Activated CD4-positive, alpha-beta T cell treated with anti-CD3 and anti-CD28 coated beads for 36 hours (primary cell): ENCODE measurements around the gene CDC42BPG. TPM values are rescaled to one million over a fixed set of nuclear protein-coding genes. Genes with fewer than 3 reads are reported as not detected.

ENCODE experiments used
- ATAC-seq: fragments of 200-7000 bp; cut with Tn5 transposase; one replicate; pipeline ENCODE4 v1.10.0; 2021; ENCODE audit warnings: mild to moderate bottlenecking, moderate library complexity
- CTCF ChIA-PET: fragments of 350-600 bp; sonication (Branson Sonifier 250); formaldehyde crosslinking; loops from one replicate; lab custom pipeline; 2021; ENCODE audit warnings: antibody characterized with exemption; lab: Charles Lee
- POLR2A ChIA-PET: fragments of 350-600 bp; sonication (Branson Sonifier 250); formaldehyde crosslinking; loops from one replicate; lab custom pipeline; 2021; ENCODE audit warnings: antibody characterized with exemption, inconsistent platforms; lab: Charles Lee
- DNase-seq: peaks from one replicate; pipeline ENCODE4 v3.0.0-alpha.2; 2020
- H3K27ac Mint-ChIP-seq: one replicate; pipeline ENCODE4 v1.8.0; 2021; ENCODE audit warnings: mixed read lengths
- H3K27me3 Mint-ChIP-seq: one replicate; pipeline ENCODE4 v1.8.0; 2021; ENCODE audit warnings: mixed read lengths
- H3K36me3 Mint-ChIP-seq: one replicate; pipeline ENCODE4 v1.8.0; 2021; ENCODE audit warnings: low read depth, mixed read lengths
- H3K4me1 Mint-ChIP-seq: one replicate; pipeline ENCODE4 v1.8.0; 2021; ENCODE audit warnings: mixed read lengths
- H3K4me3 Mint-ChIP-seq: one replicate; pipeline ENCODE4 v1.8.0; 2021; ENCODE audit warnings: mild to moderate bottlenecking, moderate library complexity, mixed read lengths
- H3K9me3 Mint-ChIP-seq: one replicate; pipeline ENCODE4 v1.8.0; 2021; ENCODE audit warnings: low read depth, mixed read lengths
- intact Hi-C, 2 experiments: fragments of 100-400 bp; cut with DNase I in 1 of 2; cut with micrococcal nuclease in 1 of 2; formaldehyde crosslinking; loops; one replicate each; pipeline versions ENCODE4 v1.14.2 to v1.15.1; 2022 to 2024; cut with DNase I, micrococcal nuclease
- total RNA-seq, 2 experiments: library from RNA; stranded (reverse); gene quantifications; one replicate each; pipeline ENCODE4 v1.2.3, GENCODE V29; 2021

The CDC42BPG gene
- total RNA-seq, result under 1 TPM; 0.28 to 0.39 TPM

DNA sequence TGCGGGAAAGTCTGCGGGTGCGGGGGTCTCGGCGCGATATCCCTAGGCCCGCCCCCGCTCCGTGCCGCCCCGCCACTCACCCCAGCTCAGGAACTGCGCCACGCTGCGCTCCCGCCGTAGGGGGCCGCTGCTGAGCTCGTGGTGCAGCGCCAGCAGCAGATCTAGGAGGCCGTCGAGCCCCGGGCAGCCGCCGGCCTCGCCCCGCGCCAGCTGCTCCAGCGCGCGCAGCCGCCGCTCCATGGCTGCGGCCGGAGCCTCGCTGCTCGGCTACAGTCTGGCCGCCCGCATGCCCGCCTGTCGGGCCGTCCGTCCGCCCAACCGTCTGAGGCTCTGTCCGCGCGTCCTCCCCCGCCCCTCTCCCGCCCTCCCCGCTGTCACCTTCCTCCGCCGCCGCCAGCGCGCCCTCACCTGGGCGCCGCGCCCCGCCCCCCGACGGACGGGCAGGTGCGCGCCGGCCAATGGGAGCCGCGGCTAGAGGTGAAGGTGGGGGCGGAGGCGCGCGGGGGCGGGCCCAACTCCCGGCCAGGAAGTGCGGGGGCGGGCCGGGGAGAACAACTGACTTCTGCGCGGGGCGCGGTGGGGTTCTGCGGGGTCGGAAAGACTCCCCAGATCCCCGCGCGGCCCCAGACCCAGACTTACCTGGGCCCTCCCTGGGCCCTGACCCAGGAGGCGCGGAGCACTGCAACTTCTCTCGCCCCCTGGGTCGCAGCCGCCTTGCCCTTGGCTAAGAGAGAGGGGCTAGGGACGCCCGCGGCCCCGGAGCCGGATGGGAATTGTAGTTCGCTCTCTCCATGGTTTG lies at the start of gene CDC42BPG:
CDC42BPG (minus strand) TSS at position 324 of the 799 bp plus-strand sequence; CDS start at position 240, 84 bp downstream.
- peak within 1 kb of the TSS; percentile 23 for H3K27ac Mint-ChIP-seq
- H3K9me3 Mint-ChIP-seq, result no peaks in the 10 kb centered on the region
- H3K36me3 Mint-ChIP-seq, result no peaks in the 10 kb centered on the region
- peaks cover 32% of the 10 kb centered on the region for H3K4me1 Mint-ChIP-seq
- ATAC-seq, result peak; percentile 76
- H3K27me3 Mint-ChIP-seq, result no peaks in the 10 kb centered on the region
- intact Hi-C loops, result loop anchor here in 1 of 2 experiments (5.0 kb wide), 1 partner anchor 168 kb away; the partner anchor contains the start of gene ARL2
- H3K4me3 Mint-ChIP-seq, result peak within 1 kb of the TSS; percentile 57
- ChIA-PET CTCF (interaction anchor here (0.6 to 15.7 kb wide), 14 partner anchors 13 to 250 kb away, joined by 3 to 377 read pairs (median 4); partner anchors contain the start of genes ARL2 and MEN1), POLR2A (interaction anchor here (0.5 to 1.1 kb wide), 2 partner anchors 41 to 961 kb away, joined by 3 to 4 read pairs; no protein-coding TSS in a partner anchor)
- DNase-seq, result peak; percentile 83

DNA sequence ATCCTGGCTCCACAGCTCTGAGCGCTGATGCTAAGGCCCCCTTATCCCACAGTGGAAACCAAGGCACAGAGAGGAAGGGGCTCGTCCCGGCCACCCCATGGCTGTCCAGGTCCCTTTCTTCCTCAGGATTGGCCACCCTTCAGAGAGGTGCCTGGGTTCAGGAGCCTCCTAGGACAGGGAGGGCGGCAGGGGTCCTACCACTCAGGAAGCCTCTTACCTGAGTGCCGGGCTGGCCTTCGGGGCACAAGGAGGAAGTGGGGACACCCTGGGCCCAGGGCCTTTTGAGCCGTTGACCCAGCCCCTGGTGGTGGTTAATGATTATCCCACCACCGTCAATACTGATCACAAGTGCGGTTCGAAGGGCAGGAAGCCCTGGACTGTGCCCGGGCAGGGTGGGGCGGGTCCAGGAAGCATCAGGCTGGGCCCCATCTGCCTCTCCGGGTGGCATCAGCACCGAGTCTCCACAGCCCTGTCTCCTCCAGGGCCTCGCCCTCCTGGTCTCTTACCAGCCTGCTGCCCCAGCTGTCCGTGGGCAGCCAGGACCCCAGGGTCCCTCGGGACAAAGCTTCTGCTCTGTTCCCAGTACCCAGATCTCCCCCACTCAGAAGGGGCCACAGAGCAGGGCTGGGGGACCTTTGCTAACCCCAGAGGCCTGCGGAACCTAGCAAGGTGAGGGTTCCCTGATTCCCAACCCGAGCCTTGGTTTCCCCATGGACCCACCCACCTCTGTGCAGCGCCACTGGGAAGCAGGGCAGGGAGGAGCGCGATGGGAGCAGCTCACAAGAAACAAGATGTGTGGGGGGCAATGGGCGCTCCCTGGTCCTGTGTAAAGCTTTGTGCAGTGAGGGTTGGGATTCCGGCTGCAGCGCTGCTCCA lies 49.0 kb upstream of the CDC42BPG start:
- Mint-ChIP-seq H3K27ac (no peak overlapping the region), H3K4me3 (no peak overlapping the region), H3K36me3 (peaks cover 3% of the 10 kb centered on the region), H3K4me1 (peaks cover 2% of the 10 kb centered on the region), H3K27me3 (no peaks in the 10 kb centered on the region), H3K9me3 (no peaks in the 10 kb centered on the region)
- intact Hi-C loops, result loop anchor here (1.0 kb wide), 2 partner anchors 46 to 106 kb away; no protein-coding TSS in a partner anchor
- DNase-seq (no peak), ATAC-seq (no peak)
- CTCF ChIA-PET, result interaction anchor here (0.5 to 17.2 kb wide), 7 partner anchors 9 to 1672 kb away, joined by 3 to 377 read pairs (median 5); partner anchors contain the start of gene CDC42BPG
- POLR2A ChIA-PET, result no interaction called here

DNA sequence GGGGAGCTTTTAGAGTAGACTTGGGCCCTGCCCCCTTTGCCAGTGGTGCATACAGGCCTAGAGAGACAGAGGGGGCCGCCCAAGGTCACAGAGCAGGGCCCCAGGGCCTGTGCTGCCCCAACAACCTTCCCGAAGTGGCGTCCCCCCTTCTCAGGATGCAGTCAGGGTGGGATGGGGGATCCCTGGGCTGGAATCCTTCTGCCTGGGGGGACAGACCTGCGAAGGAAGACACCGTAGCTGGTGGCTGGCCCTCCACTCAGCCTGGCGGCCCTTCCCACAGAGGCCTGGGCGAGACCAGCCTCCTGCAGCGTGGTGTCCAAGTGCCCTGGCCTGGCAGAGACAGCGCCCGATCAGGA lies 48.4 kb upstream of the CDC42BPG start:
- H3K9me3 Mint-ChIP-seq, result no peaks in the 10 kb centered on the region
- ChIA-PET CTCF (interaction anchor here (0.6 to 17.2 kb wide), 4 partner anchors 19 to 43 kb away, joined by 4 to 377 read pairs (median 5); partner anchors contain the start of gene CDC42BPG), POLR2A (no interaction called here)
- intact Hi-C loops, result no loop called here
- peaks cover 3% of the 10 kb centered on the region for H3K36me3 Mint-ChIP-seq
- H3K27me3 Mint-ChIP-seq, result no peaks in the 10 kb centered on the region
- H3K4me1 Mint-ChIP-seq, result peaks cover 7% of the 10 kb centered on the region
- no peak for DNase-seq
- H3K4me3 Mint-ChIP-seq, result no peak overlapping the region
- H3K27ac Mint-ChIP-seq, result no peak overlapping the region
- ATAC-seq, result no peak

DNA sequence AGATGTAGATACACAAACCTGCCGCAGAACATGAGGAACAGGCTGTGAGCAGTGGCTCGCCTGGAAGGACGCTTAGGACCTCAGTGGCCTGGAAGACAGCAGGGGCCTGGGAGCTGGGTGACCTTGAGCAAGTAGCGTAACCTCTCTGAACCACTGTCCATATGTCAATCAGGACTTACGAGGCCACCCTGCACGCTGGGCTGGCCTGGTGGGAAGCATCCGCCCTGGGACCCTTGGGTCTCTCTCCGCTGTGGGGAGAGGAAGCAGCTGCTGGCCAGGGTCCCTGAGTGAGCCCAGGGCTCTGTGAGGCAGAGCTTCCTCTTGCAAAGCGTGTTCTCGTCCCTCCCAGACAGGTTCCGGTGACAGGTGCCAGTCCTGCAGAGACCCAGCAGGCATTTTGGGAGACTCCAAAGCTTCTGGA lies 48.0 kb upstream of the CDC42BPG start:
- intact Hi-C loops, result no loop called here
- ChIA-PET POLR2A (no interaction called here), CTCF (interaction anchor here (0.6 to 17.2 kb wide), 3 partner anchors 19 to 43 kb away, joined by 4 to 377 read pairs (median 4); partner anchors contain the start of gene CDC42BPG)
- no peaks in the 10 kb centered on the region for H3K9me3 Mint-ChIP-seq
- H3K4me1 Mint-ChIP-seq, result peaks cover 10% of the 10 kb centered on the region
- H3K36me3 Mint-ChIP-seq, result peaks cover 3% of the 10 kb centered on the region
- DNase-seq, result no peak
- H3K27ac Mint-ChIP-seq, result no peak overlapping the region
- no peak overlapping the region for H3K4me3 Mint-ChIP-seq
- ATAC-seq, result no peak
- no peaks in the 10 kb centered on the region for H3K27me3 Mint-ChIP-seq

DNA sequence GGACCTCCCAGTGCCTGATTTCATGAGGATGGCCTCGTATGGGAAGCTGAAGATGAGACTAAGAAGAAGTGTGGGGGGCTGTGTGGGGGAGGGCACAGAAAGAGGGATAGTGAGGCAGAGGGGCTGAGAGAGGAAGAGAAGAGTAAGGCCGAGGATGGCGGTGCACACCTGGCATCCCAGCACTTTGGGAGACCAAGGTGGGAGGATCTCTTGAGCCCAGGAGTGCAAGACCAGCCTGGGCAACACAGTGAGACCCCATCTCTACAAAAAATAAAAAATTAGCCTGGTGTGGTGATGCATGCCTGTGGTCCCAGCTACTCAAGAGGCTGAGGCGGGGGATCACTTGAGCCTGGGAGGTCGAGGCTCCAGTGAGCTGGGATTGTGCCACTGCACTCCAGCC lies 47.4 kb upstream of the CDC42BPG start:
- intact Hi-C loops, result no loop called here
- POLR2A ChIA-PET, result no interaction called here

GRCh38 chr11:64891215-64891848 lies 46.9 kb upstream of the CDC42BPG start:
- ATAC-seq (no peak), DNase-seq (no peak)
- H3K36me3 Mint-ChIP-seq, result peaks cover 3% of the 10 kb centered on the region
- H3K4me3 Mint-ChIP-seq, result no peak overlapping the region
- H3K27me3 Mint-ChIP-seq, result no peaks in the 10 kb centered on the region
- H3K9me3 Mint-ChIP-seq, result no peaks in the 10 kb centered on the region
- peaks cover 13% of the 10 kb centered on the region for H3K4me1 Mint-ChIP-seq
- H3K27ac Mint-ChIP-seq, result no peak overlapping the region
- POLR2A ChIA-PET, result no interaction called here
- intact Hi-C loops, result no loop called here
- CTCF ChIA-PET, result interaction anchor here (1.0 to 17.2 kb wide), 4 partner anchors 11 to 42 kb away, joined by 3 to 377 read pairs (median 4); partner anchors contain the start of gene CDC42BPG

More for the DNA sequence above, 47.4 kb upstream of the CDC42BPG start:
- no peak overlapping the region for H3K4me3 Mint-ChIP-seq
- no peak overlapping the region for H3K27ac Mint-ChIP-seq
- no peak for ATAC-seq
- H3K4me1 Mint-ChIP-seq, result peaks cover 13% of the 10 kb centered on the region
- CTCF ChIA-PET, result interaction anchor here (1.5 to 17.2 kb wide), 2 partner anchors 19 to 42 kb away, joined by 4 to 377 read pairs; partner anchors contain the start of gene CDC42BPG
- peaks cover 3% of the 10 kb centered on the region for H3K36me3 Mint-ChIP-seq
- no peaks in the 10 kb centered on the region for H3K9me3 Mint-ChIP-seq
- no peaks in the 10 kb centered on the region for H3K27me3 Mint-ChIP-seq
- no peak for DNase-seq

GRCh38 chr11:64890522-64890939 lies 46.1 kb upstream of the CDC42BPG start:
- Mint-ChIP-seq H3K27me3 (no peaks in the 10 kb centered on the region), H3K9me3 (no peaks in the 10 kb centered on the region), H3K27ac (no peak overlapping the region), H3K4me1 (peaks cover 20% of the 10 kb centered on the region), H3K4me3 (no peak overlapping the region), H3K36me3 (peaks cover 3% of the 10 kb centered on the region)
- intact Hi-C loops, result no loop called here
- DNase-seq, result no peak
- ChIA-PET CTCF (interaction anchor here (0.6 to 17.2 kb wide), 4 partner anchors 10 to 678 kb away, joined by 3 to 377 read pairs (median 4); partner anchors contain the start of gene CDC42BPG), POLR2A (no interaction called here)
- ATAC-seq, result no peak

DNA sequence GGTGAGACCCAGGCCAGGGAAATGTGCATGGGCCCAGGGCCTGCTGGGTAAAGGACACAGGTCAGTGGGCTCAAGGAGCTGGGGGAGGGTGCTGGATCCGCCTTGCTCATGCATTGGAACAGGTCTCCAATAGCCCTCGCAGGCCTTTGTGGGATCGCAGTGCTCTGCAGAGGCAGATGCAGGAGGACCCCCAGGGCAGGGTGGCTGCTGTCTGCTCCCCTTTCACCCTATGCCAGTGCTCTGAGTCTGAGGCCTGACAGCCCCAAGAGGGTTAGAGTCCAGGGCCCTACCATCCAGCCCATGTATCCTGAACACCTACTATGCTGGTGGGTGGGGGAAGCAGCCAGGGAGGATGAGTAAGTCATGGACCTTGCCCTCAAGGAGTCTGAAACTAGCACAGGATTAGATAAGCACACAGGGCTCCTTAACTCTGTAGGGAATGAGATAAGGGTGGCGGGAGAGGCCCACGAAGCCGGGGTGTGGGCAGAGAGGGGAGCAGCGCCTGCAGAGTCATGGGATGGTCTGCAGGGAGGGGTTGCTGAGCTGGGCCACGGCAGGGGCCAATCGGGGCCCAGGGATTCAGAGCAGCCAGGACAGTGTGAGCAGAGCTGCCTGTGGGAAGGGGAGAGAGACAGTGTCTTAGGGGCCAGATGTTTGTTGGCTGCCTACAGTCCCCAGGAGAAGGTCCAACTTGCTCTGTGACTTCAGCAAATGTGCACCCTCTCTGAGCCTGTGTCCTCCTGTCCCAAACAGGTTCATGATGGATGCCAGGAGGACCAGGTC lies 44.5 kb upstream of the CDC42BPG start:
- no peak for ATAC-seq

DNA sequence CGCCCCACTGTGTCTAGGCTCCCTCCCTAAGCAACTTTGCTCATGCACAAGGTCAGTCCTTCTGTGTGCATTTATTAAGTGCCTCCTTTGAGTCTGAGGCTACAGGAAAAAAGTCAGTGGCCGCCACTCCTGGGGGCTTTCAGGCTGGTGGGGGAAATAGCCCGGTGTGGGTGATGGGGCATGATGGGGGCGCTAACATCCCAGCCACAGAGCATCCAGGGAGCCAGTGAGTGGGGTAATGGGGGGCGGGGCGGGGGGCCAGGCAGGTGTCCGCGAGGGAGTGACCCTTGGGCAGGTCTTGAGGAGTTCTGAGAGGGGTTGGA lies 43.9 kb upstream of the CDC42BPG start:
- H3K36me3 Mint-ChIP-seq, result no peaks in the 10 kb centered on the region

More for the DNA sequence above, 44.5 kb upstream of the CDC42BPG start:
- Mint-ChIP-seq H3K27ac (no peak overlapping the region), H3K4me3 (no peak overlapping the region), H3K4me1 (peaks cover 32% of the 10 kb centered on the region), H3K27me3 (no peaks in the 10 kb centered on the region), H3K36me3 (no peaks in the 10 kb centered on the region), H3K9me3 (no peaks in the 10 kb centered on the region)
- intact Hi-C loops, result loop anchor here in 1 of 2 experiments (1.0 kb wide), 2 partner anchors 11 to 42 kb away; partner anchors contain the start of gene EHD1
- ChIA-PET POLR2A (interaction anchor here (1.0 kb wide), 1 partner anchor 30 kb away, joined by 9 read pairs; no protein-coding TSS in a partner anchor), CTCF (interaction anchor here (0.5 to 17.2 kb wide), 7 partner anchors 8 to 133 kb away, joined by 3 to 377 read pairs (median 6); partner anchors contain the start of gene CDC42BPG)
- DNase-seq, result no peak

More for the DNA sequence above, 43.9 kb upstream of the CDC42BPG start:
- intact Hi-C loops, result loop anchor here in 1 of 2 experiments (1.0 kb wide), 2 partner anchors 10 to 41 kb away; partner anchors contain the start of gene EHD1
- ChIA-PET POLR2A (interaction anchor here (0.6 to 1.0 kb wide), 3 partner anchors 10 to 33 kb away, joined by 3 to 9 read pairs (median 3); no protein-coding TSS in a partner anchor), CTCF (interaction anchor here (0.5 to 17.2 kb wide), 12 partner anchors 8 to 621 kb away, joined by 3 to 377 read pairs (median 5); partner anchors contain the start of genes CDC42BPG and CDC42EP2)
- Mint-ChIP-seq H3K4me3 (peak overlapping the region; percentile 64), H3K9me3 (no peaks in the 10 kb centered on the region), H3K27ac (peak overlapping the region; percentile 92), H3K4me1 (peaks cover 35% of the 10 kb centered on the region), H3K27me3 (no peaks in the 10 kb centered on the region)
- ATAC-seq (no peak), DNase-seq (no peak)
